NCI-H748 (cell line): Measurements from ENCODE around the gene TRPM1.

Experiments
- DNase-seq: peaks from one replicate; lab custom pipeline; 2025; ENCODE audit not compliant: unreplicated experiment; lab: John Stamatoyannopoulos, UW

The TRPM1 gene

DNA sequence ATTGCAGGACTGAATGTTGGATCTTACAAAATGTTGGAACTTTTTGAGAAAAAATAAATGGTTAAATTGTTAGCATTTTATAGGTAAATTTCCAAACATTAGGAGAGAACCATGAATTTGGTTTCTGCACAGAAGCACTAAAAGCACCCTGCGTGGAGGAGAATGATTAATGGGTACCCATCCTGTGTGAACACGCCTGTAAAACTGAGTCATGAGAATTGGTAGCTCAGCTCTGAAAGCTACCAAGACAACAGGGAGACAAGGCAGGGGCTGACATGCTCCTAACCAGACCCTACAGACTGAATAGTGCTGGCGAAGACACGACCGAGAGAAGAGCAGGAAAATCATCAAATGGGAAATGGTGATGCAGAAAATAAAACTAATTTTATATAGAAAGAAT, 77.7 kb downstream of the TRPM1 start:
- no peak for DNase-seq

DNA sequence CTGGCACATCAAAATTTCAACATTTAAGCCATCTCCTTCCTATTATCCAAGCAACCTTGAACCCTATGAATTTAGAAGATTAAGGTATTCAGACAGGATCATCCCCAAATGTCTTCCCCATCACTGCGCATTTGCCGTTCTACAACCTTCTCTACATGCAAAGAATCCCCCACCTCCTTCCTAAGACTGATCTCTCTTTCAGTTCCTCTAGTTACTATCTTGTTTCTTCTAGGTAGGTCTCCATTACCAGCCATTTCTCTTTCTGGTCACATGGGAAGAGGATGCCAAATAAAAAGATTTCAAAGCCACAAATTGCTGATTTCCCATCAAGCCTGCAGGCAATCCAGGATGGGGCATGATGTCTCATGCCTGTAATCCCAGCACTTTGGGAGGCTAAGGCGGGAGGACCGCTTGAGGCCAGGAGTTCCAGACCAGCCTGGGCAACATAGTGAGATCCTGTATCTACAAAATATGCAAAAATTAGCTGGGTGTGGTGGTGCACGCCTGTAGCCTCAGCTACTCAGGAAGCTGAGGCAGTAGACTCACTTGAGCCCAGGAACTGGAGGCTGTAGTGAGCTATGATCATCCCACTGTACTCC, 80.4 kb downstream of the TRPM1 start:
- DNase-seq: no peak

DNA sequence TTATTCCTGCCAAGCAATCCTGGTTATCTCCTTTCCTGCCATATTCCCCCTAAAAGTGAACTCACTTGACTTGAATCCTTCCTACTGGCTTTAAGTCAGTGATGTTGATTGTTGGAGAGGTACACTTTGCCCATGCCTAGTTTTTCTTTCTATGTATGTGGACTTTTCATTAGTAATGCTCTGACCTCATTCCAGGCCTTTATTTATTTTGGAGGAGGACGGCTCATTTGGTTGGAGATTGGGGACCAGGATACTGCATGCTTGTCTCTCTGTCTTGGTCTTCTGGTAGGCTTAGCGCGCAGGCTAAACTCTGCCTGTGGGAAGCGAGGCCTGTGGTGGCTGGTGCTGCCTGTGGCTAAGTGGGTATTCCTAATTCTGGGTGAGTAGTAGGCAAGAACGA, 81.0 kb downstream of the TRPM1 start:
- DNase-seq: no peak

DNA sequence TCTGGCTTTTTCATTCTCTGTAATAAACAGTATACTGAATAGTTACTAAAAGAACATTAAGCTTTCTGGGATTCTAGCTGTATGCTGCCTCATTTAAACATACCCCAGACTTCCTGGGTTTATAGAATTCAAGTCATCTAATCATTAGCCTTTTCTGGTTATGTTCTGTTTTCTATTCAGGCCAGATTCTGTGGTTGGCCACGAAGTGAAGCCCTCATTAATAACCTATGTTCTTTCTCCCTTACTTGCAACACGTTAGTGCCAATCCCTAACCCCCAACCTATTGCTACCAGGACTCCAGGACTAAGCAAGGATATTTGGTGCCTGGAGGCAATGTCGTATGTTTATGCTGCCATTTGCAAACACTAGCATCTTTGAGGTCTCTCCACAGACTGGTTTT, 81.5 kb downstream of the TRPM1 start:
- no peak for DNase-seq

DNA sequence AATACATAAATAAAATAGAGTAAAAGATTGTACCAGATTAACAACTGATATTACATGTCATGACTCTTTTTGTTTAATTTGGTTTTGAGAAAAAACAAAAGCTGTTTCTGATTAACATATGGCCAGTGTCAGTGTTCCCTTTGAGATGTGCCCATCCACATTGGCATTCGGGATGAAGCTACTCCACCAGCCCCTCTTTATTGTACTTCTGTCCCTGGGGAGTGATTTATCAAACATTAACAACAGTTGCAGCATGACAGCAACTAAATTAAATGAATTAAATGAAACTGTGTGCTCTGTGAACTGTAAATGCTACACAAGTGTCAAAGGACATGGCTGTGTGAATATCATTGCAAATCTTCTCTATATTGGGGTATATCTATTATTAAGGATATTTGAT, 84.2 kb downstream of the TRPM1 start:
- no peak for DNase-seq

DNA sequence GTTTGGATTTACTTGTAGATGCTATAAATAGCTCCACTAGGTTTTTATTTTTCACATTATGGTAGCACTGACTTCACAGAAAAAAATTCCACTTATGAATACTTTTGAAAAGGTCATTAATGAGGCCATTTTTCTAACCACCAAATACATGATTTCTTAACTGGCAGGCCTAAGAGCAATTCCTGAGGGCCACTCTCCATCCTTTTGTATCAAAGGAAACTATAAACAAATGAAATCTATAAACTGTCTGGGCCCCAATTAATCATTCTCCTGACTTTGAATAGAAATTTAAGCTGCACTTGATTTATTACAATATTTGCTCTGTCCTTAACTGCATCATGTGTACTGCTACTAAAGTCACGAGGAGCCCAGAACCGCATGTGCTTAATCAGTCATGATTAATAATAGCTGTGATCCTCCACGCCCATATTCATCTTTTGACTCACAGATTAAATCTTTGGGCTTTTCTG, 85.0 kb downstream of the TRPM1 start:
- DNase-seq: no peak

DNA sequence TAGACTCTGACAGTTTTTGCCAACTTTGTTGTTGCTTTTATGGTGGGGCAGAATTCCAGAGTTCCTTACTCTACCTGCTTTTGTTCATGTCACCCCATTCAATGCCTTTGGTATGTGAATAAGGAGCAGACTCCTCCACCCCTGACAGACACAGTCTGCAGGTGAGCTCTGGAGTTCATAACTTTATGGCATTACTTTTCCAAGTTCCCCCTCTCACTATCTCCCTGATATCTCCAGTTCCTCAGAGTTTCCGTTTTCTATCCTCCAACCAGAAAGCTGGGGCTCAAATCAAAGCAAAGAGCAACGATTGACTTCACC, 87.0 kb downstream of the TRPM1 start:
- DNase-seq: no peak

DNA sequence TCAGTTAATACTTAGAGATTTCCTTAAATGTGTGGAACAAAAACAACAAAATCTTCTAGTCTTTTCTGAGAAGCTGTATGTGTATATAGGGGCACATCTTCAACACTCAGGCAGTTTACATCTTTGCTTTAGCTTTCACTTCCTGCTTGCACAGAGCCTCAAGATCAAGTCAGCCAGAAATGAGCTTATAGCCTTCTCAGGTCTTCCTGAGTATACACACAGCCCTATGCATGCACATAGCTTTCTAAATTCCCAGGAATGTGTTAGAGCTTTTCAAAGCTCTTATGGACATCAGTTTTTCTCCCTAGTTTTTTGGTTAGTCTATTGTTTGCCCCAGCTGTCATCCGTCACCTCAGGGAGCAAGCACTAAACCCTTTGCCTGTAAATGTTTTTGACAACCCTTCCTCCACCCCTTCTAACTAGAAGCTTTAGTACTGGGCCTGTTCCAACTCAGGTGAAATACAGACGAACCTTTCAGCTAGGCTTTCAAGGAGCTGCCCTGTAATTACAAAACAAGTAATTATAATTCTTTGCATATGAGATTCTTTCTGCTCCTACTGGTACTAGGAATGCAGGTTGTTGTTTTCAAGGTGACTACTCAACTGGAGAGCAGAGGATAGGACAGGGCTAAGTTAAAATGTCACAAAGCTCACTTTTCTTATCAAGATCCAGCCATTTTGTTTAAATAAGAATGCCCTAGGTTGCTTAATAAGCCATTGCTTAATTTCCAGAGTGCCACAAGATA, 87.5 kb downstream of the TRPM1 start:
- no peak for DNase-seq

DNA sequence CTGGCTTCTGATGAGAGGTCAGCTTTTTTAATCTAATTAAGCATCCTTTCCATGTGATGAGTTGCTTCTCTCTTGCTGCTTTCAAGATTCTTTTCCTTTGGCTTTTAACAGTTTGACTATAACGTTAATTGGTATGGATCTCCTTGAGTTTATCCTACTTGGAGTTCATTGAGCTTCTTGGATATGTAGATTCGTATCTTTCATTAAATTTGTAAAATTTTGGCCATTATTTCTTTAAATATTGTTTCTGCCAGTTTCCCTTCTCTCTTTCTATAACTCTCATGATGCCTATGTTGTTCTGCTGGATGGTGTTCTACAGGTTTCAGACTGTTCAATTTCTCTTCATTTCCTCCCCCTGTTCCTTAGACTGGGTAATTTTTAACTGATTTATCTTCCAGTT, 89.1 kb downstream of the TRPM1 start:
- DNase-seq: no peak

DNA sequence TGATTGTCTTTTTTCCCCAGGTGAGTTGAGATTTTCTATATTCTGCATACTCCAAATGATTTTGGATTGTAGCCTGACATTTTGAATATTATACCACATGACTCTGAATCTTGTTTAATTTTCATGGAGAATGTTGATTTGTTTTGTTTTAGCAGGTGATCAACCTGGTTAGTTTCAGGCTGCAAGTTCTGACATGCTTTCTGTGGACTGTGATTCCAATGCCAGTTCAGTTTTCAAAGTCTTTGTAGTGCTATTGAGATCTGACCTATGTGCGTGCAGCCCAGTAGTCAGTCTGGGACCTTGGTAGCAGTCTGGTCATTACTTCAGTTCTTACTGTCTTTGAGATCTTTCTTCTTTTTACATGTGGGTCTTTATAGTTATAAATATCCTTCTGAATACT, 91.5 kb downstream of the TRPM1 start:
- DNase-seq: no peak

DNA sequence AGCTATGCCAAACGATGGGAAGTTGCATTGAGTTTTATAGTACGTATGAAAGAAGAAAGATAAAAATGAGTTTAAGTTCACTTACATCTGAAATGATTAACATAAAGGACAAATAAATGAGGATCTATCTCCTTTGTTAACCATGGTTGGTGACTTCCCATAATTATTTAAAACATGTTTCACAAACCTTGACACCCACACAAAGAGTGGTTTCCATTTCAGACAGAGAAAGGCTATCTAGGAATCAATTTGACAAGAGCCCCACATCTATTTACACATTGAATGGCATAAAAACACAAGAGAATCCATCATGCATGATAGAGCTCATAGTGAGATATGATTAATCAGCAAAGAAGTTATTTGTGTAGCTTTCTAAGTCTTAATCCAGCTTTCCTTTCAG, 95.9 kb downstream of the TRPM1 start:
- no peak for DNase-seq

DNA sequence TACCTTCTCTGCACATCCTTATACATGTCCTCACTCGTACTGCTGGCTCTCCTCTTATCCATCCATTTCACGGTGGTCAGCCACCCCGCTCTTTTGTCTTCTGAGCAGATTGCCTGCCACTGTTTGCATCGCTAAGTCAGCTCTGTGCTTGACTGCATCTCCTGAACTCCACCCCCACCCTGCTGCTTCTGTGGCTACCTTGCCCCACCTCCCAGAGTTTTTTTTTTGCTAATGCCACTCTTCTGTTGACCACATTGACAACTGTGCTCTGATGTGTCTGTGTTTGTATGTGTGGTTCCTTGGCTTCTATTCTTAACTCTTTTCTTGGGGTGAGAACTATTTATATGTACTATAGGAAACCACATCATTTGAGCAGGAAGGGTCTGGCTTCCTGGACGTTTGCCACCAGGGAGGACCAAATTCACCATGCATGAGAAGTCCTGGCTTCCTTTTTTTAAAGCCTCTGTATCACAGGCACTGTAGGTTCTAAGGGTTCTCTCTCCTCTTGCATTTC, 97.2 kb downstream of the TRPM1 start:
- no peak for DNase-seq

DNA sequence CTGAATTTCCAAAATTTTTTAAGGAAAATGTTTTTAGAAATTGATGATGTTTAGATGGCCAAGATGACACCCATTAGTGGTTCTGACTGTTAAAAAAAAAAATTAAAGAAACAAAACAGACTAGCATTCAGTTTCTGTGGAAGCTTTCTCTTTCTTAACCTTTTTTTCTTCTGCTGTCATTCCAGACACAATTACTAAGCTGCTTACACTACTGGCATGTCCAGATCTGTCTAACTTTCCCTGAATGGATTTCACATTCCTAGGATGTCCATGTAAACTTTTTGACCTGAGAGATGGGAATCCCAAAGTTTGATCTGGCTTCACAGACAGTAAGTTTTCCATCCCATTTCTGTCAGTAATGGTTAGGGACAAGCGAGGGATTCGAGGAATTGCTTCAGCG, 99.8 kb downstream of the TRPM1 start:
- DNase-seq: no peak

DNA sequence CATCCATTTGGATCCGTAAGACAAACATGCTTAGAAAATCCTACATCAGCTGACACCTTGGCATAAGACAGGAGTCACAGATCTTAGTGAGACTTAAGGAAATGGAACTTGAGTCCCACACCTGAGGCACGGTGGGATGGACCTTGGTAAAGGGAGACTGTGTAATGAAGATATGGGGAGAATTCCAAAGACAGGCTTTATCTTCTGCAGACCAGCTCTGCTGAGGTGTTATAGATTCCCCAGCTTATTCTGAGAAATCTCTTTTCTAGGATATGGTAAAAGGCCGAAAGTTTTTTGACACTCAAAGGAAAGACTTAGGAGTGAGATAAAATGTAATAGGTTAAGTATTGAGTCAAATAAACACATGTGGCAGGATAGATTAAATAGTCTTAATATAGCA, 101.8 kb downstream of the TRPM1 start:
- no peak for DNase-seq

DNA sequence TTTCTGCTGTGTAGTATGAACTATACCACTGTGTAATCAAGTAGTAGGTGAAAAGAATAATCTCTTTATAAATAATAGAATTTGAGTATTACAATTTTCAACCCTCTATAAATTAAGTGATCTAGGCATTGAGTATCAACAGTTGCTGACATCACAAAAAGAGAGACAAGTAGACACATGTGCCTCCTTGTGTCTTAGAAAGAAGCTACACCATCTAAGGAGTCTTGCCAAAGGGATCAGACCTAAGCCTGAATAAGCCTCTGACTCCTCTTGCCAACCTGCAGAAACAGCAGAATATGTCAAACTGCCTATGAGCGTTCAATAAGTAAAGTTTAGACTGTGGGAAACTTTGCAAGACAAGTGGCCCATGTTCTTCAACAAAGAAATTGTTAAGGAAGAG, 104.3 kb downstream of the TRPM1 start:
- no peak for DNase-seq

DNA sequence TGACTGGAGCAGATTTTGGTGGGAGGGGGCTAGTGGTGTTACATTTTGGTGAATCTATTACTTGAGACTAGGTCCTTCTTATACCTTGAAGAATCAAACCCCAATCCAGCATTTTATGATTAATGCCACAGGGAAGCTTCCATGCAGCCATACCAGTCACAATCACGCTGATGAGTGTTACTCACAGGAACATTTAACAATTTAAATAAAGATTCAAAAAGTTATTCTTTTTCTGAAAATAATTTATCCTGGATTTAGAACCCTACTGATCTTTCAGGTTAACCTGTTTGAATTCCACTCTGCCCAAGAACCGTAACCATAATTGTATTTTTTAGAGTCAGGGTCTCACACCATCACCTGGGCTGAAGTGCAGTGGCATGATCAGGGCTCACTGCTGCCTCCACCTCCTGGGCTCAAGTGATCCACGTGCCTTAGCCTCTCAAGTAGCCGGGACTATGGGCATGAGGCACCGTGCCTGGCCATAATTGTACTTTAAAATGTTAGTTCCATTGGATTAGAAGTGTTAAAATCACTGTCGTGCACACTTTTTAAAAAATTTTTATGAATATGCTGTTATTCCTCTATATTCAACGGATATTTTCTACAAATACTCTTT, 109.2 kb downstream of the TRPM1 start:
- peak; percentile 28 for DNase-seq

DNA sequence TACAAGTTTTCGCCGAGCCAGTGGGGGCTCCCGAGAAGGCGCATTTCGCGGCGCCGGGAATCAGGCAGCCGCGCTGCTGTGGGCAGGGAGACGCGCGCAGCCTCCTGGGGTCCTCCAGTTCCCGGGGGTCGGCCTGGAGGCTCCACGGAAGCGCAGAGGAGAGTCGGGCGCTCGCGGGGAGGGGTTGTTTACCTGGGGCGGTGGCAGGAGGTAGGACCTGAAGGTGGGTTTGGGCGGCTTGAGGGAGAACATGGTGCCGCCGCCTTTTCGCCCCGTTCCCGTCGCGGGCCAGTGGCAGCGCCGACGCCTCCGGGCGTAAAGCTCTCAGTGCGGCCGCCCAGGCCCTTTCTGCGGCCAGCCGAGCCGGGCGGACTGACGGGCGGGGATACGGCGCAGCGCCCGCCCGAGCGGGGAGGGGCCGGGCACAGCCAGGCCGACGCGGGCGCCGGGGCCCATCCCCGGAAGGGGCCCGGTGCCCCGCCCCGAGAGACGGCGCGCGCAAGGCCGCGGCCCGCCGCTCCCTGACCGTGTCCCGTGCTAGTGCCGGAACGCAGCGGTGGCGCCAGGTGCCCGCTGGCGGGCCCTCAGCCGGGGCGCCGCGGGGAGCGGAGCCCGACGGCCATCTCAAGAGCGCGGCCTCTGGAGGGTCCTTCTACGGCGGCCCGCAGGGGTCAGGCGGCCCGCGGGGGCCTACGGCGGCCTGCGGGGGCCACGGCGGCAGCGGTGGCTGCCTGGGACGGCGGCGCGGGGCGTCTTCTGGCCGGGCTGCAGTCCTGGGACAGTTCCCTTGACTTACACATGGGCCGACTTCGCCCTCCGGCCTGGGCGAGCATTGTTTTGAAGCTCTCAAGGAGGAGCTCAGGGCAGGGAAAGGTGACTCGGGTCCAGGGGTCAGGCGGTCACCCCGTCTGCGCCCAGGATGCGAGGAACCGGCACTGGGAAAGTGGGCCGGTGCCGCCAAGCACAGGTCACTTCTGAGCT, 110.0 kb downstream of the TRPM1 start, which contains the start of gene MTMR10:
Gene MTMR10 (minus strand): TSS at position 374 of the 981 bp plus-strand sequence. CDS start 122 bp downstream, at position 252.
- peak; percentile 68 for DNase-seq

DNA sequence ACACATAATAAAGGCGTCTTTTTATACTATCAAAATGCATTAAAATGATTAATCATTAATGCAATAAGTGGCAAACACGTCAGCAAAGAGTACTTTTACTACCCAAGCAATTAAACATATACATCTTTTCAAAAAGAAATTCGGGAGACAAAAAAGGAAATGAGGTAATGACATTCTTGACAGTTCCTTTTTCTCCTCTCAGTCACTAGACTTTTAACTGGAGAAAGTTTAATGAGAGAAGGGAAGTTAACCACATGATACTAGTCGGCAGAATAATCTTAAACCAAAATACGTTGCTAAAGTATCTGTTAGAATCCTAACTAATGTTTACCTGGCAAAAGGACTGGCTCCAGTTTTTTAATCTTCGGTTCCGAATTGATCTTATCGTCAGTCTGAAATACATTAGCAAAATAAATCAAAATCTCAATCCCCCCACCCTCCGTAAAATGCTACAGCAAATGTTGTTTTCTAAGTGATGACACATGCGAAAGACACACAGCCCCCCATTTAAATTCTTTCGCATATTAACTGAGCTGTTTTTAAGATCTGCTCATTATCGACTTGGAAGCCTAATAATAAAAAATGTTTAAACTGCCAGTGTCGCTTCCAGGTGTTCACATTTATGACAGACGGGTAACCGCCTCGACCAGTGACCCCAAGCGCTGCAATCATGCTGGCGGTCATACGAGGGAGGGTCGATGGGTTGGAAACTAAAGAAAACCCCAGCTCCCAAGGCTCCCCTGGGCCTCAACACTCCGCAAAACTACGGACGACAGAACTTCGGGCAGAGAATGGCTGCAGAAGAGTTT, 110.9 kb downstream of the TRPM1 start:
- peak; percentile 54 for DNase-seq

DNA sequence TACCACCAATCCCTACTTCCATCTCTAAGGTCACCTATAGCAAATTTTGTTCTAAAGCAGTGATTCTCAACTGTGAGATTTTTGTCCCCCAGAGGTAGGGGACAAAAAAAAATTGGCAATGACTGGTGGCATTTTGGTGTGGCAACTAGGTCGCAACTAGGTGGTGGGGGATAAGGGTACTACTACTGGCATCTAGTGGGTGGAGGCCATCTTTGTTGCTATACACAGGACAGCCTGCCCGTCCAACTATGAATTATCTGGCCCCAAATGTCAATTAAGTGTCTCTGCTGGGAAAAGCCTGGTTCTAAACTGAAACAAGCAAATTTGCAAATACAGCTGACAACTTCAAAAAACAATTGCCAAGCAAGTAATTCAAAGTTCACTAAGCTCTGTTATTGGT, 111.5 kb downstream of the TRPM1 start:
- no peak for DNase-seq

DNA sequence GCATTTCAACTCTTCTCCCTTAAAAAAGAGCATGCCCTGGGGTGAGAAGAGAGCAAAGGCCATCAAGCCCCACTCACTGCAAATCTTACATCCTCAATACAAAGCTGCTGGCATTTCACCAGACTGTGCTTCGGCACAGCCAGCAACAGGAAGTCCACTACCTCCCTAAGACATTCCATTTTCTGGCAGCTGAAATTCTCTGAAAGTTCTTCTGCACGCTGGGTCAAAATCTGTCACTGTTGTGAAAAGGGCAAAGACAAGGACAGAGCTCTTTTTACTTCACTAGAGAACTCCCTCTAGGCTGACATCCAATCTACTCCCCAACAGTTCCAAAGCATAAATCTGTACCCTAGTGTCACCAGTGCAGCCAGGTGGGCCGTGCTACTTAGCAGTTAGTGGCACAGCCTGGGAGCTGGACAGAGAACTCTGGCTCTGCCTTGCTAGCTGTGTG, 116.4 kb downstream of the TRPM1 start:
- no peak for DNase-seq
